GM21390 (cell line): ENCODE data around the gene REG4.

Experiments used
- ATAC-seq: cut with Tn5 transposase; IDR thresholded peaks from one replicate; pipeline ENCODE4 v1.9.1; 2021; ENCODE audit not compliant: unreplicated experiment

REG4 gene

DNA sequence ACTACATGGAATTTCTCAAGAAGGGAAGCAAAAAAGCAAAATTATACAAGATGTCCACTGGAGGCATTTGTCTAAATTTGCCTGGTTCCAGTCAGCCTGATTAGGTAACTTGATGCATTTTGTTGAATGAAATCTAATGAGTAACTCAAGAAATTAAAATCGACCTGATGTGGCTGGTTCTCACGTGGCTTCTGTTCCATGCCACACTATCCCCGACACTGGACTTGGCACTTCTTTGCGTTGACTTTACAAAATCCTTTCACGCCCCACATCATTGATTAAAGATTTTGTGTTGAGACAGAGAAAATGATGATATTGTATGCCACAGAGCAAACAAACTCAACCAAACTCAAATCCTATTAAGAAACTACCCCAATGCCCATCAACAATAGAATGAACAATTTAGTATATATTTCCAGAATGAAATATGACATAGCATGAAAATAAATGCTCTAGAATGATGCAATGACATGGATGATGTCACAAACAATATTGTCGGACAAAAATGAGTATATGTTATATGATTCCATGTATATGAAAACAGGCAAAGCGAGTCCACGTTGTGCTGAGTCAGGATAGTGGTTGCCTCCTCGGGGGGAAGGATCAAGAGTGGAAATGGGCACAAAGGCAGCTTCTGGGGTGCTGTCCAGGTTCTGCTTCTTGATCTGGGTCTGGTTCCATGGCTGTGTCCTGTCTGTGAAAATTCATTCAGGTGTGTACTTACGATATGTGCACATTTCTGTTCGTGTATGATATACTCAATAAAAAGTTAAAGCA, 29.6 kb downstream of the REG4 start:
- ATAC-seq, result no peak

DNA sequence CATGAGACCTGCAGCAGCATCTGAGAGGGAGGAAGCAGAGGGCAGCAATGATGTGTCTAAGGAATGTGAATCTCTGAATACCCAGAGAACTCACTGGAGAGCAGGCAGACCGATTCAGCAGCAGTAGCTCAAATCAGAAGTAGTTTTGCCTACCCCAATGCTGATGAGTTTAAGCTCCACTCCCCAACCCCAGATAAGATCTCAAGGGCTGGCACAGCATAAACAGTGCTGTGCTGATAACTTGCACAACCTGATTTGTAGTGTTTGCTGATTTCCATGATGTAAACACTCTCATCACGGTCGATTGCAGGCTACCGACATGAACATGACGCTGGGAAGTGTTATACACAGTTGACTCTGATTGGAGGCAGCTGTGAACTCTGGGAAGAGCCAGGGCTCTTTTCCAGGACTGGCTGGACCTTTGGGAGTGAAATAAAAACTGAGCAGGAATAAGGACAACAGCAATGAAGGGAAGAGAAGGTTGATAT, 31.3 kb downstream of the REG4 start:
- no peak for ATAC-seq

DNA sequence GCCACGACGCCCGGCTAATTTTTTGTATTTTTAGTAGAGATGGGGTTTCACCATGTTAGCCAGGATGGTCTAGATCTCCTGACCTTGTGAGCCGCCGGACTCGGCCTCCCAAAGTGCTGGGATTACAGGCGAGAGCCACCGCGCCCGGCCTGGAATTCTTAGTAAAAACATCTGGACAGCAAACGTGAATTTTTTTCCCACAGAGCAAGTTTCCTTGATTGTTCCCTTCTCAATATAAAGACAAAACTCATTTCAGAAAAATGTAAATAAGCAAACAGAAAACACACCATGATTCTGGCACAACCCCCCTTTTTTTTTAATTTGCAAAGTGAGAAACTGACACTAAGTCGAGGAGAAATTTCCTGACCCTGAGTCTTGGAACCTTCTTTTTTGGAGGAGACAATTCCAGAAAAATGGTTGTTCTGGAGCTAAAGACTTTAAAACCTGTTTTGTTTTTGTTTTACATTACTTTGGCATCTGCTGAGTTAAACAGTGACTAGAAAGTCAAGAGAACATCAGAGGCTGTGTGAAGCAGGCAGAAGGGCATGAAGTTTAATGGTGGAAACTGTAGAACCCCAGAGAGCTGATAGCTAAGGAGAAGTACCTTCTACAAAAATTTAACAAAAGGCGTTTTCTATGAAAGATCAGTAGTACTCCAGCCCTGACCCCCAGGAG, 32.2 kb downstream of the REG4 start:
- no peak for ATAC-seq

DNA sequence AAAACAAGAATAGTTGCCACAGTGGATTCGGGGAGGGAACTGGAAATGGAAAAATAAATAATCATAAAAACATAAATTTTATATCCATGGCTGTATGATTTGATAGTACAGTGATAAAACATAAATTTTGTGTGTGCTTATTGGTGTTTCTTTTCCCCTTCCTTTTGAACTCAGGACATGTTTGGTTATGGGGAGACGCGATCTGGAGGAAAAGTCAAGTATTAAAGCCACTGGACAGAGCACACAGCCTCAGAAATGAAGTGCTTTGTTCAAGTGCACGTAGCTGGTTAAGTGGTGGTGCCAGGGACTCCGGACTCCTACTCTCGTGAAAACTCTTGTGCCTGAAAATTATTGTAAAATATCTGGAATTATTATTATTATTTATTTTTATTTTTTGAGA, 32.9 kb downstream of the REG4 start:
- ATAC-seq, result no peak

DNA sequence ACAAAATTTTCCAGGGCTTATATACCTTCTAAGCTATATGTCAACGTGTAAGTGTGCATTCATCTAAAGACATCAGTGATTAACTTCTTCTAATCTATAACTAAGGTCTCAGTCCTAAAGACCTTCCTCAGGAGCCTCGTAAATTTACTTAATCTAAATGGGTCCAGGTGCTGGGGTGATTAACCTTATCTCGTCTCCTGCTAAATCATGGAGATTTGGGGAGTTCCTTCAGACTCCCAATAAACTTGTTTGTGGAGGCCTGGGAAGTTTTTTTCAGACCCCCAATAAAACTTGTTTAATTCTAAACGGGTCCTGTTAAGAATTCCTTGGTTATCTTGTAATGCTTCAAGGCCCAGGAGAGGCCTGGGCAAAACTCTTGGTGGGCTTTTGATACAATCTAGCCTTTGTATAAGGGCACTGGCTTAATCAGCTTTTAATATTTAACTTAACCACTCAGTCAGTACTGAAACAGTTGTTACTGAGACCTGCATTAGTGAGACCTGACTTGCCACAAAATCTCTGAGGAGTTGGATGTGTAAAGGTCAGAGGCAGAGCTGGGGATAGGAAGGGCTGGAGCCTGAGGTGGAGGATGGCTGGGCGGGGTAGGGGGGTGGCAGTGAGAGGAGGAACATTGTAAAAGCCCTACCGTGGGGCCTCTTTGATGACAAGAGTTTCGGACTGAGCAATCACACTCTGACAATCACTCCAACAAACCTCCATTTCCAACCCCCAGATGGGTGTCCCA, 36.3 kb downstream of the REG4 start:
- ATAC-seq, result no peak

DNA sequence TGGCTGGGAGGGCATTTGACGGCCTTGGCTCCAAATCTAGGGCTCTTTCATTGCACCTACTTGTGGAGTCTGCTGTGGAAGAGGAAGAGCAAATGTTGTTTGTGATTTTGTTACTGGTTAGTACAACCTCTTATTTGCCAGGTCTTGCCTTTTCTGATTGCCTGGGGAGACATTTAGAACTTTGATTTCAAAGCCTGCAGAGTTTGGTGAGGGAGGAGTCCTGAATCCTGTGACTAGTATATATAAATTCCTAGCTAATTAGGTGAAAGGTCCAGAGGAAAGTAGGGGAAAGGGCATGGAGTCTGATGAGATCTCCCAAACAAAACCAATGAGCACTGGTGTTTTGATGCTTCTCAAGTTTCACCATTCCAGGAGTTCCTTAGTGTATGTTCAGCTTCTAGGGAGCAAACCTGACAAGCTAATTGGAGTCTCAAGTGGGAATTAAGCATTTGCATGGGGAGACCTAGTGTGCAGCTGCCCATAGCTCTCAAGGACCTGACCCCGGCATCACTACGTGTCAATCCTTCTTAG, 37.5 kb downstream of the REG4 start:
- no peak for ATAC-seq

DNA sequence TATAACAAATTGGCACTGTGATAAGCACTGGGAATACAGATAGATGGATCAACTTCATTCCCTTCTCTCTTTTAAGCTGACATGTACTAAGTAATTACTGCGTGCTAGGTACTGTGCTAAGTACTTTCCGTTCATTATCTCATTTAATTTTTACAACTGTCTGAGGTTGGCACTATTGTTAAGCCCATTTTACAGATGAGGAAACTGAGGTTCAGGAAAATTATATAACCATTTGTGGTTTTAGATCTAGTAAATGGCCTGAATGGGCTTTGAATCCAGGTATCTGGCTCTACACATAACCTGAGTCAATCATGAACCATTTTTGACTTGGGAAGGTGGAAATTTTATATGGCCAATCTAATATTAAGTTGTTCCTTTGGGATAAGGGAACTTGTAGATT, 39.0 kb downstream of the REG4 start:
- no peak for ATAC-seq

DNA sequence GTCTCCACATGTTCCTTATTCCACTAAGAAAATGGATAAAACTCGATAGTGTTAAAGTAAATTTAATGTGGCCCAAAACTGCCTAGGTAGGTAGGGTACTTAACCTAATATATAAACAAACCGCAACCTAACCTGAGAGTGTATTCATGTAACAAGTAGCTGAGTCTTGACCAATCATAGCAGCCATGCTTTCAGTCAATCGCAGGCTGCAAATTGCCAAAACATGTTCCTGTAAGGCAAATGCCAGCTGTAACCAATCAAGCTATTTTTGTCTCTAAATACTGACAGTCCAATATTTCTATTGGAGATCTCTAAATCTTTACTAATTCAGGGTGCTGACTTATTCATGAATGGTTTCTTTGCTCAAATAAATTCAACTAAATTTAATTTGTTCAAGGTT, 39.5 kb downstream of the REG4 start:
- ATAC-seq, result no peak

DNA sequence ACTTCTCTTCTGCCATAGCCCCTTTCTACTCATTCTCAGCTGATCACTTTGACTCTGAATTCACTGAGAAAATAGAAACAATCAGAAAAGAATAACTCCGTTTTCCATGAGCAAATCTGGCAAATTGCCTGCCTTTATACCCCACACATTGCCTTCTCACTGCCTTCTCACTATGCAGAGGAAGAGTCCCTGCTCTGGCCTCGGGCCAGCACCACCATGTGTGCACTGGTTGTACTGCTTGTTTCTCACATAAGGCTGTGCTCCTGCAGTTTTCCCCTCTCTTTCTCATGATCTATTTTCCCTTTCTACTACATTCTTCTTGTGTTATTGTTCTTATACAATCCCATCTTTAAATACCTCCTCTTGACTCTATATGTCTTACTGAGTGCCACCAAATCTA, 40.2 kb downstream of the REG4 start:
- ATAC-seq, result no peak

DNA sequence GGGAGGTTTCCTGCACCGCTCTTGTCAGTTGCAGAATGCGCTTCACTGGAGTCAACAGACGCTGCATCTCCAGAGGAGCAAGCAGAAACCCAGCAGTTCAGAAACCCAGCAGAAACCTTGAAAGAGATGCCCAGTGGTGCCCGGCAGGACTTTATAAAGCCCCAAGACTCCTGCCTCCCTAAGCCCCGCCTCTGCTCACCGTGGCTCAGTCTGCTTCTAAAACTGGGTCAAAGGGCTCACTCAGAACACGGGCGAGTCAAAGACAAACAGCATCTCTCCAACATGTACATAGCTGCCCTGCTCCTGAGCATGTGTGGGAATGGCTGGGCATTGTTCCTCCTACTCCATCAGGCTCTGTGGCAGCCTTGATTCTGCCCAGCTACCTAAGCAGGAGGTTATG, 42.5 kb downstream of the REG4 start, which contains the start of gene HMGCS2:
Gene HMGCS2, minus strand, starts transcription at position 128 of the 400 bp plus-strand sequence. Its CDS starts 61 bp downstream, at position 67.
- ATAC-seq, result no peak

DNA sequence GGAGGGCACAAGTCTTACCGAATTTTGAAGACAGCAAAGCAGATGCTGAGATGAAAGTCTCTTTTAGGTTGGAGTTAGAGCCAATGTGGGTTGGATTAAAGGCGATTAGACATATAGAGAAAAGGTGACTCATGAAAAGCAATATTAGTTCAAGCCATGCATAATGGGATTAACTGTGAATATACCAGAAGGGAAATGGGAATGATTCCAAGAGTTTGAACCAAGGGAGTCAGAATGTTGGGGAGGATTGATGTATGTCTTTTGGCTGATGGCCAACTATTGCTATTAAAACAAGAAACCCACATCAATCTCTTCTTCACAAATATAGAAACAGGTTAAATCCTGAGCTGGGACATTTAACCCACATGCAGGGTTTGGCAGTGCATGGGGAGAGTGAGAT, 43.8 kb downstream of the REG4 start:
- ATAC-seq, result no peak

DNA sequence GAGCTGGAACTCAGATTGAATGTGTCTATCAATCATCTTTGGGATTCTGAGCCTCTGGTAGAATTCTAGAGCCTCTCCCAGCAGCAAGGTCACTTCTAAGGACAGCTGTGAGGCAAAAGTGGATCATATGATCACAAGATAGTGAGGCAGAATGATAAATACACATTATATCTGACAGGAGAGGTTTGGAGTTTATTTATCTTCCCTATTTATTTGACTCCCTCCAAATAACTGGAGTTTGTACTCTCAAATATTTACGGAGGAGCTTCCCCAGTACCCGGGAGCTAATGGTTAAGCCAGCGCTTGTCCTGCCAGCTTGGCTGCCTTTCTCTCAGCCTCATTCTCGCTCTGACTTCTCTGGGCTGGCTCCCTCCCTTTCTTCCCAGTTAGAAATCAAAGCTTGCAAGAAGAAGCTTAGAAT, 44.9 kb downstream of the REG4 start:
- no peak for ATAC-seq

DNA sequence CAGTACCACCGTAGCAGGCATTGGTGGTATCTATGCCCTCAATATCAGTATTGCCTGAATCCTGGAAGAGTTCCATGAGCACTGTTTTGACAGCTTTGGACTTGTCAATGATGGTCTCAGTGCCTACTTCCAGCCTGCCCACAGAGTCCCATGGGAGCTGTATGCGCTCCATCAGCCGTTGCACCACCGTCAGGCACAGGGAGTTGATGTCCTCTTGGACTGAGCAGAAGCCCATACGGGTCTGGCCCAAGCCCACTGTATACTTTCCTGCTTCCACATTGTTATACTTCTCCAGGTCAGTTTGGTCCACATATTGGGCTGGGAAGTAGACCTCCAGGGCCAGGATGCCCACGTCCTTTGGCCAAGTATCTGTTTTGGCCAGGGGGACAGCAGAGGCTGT, 47.0 kb downstream of the REG4 start:
- no peak for ATAC-seq

DNA sequence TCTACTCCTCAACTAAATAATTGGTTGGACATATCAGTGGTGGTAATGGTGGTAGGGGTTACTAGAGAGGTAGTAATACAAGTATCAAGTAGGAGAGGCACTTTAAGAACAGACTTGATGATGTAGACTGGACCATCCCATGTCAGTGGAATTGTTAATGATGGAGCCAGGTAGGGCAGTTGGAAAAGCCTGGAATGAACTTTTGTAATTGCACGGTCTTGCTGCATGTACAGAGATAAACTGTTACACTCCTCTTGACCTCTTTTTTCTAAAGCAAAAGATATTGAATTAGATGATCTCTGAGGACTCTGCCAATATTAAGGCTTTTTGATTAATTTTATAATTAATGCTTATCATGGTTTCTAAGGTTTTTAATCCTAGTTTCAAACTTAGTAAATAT, 48.3 kb downstream of the REG4 start:
- ATAC-seq, result no peak

DNA sequence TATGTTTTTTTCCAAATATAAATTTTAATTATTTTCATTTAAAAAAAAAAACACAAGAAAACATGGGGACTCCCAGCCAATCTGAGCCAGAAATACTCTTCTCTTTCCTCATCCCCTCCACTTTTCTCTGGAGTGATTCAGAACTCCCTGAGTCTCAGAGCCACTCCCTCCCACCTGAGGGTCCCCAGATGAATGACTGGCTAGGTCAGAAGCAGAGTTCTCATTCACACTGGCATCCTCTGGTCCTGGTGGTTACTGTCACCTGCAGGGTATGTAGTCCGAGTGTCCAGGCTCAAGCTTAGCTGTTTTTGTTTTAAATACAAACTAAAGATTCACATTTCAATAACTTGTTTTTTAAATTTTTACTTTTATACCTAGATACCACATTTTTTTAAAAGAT, 48.9 kb downstream of the REG4 start:
- no peak for ATAC-seq

DNA sequence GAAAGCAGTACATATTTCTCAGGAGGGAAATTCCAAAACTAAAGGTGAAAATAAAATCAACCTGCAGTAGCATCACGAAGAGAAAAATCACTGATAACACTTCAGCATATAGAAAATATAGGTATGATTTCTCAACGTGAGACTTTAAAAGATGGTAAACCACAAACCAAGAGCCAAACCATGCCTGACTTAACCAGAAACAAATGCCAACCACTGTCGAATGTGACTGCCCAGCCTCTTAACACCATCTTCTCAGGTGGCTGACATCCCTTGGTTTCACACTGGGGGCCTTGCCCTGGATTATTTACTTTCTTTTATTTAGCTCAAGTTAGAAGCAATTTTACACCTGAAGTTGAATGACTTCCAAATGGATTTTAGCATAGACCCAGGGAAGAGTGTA, 52.7 kb downstream of the REG4 start:
- ATAC-seq, result no peak

DNA sequence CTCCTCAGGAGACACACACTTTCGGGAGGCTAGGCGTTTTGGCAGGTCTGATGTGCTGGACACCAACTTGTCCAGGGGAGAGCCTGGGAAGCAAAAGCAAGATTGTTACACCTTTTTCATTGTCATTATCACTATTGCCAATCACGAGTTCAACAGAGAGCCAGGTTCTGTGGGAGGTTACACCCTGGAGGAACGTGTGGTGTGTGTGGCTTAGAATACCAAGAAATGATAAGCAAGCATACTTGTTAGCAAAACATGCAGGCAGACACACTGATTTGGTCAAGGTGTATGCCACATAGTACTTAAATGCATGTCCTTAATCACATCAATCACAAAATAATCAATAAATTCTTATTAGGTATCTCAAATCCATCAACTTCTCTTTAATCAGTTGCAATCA, 58.7 kb downstream of the REG4 start:
- no peak for ATAC-seq

DNA sequence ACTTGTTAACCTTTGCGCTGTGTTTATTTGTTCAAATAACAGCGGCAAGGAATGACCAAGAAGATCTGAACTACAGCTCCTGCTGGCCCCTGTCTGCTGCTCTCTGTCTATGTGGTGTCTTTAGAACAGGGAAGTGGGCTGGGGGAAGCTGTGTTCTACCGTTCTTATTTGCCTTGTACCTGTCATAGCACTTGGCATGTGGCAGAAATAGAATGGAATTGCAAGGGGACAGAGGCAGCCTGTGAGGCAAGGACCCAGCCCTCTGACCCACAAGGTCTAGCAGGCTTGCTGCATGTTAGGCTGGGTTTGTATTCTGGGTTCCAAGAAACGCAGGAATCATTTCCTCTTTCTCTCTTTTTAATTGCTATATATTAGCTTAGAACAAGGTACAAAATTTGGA, 63.2 kb downstream of the REG4 start:
- no peak for ATAC-seq

DNA sequence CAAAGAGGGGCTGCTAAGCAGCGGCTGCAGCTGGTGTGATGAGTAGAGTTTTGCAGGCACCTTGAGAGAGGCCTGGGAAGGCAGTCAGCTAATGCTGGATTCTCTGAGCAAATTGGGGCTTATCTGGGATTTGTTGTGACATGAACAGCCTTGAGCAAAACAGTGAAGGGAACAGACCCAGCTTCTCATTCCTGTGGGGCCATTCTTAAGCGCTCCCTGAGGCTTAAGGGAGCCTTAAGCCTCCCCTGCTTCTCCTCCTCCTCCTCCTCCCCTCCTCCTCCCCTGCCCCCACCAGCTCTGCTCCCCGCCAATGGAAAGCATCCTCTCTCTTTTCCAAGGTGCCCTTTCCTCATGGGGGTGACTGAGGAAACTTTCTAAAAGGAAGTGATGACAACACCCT, 63.8 kb downstream of the REG4 start:
- ATAC-seq, result no peak

DNA sequence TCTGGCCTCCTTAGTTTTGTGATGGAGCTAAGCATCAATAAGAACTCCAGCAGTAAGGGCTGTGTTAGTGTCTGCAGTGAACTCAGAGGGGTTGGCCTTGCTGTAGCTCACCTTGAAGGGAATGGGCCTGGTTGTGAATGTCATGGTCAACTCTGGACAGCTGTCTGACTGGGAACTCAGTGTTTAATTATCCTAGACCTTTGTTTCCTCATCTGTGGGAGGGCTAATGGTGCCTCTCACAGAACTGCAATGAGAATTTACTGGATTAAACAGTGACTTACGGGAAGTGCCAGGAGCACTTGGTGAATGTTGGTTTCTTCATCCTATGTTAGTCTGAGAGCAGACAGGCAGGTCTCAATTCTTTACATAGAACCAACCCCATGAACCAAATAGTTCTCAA, 66.2 kb downstream of the REG4 start:
- no peak for ATAC-seq

DNA sequence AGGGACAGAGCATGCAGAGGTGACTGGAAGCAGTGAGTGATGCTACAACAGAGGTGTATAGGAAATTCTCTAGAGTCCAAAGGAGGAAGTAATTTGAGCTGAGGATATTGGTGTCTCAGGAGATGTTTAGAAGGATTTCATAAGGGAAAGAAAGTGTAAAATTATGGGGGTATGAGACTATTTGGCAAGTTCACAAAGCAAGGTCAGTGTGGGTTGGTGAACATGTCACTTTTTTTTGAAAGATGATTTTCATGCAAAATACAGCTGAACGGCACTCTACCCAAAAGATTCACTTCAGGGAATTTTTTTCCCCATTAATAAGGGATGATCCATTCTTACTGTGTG, 66.7 kb downstream of the REG4 start:
- no peak for ATAC-seq
